HEK293 (cell line): ENCODE results near the gene APCDD1L.

Experiments used
- MZF1 ChIP-seq: fragments of 450-650 bp; formaldehyde crosslinking; IDR thresholded peaks from 2 replicates; pipeline ENCODE4 v1.5.1; 2017; ENCODE audit warnings: missing biosample characterization, missing genetic modification characterization, borderline replicate concordance
- ZNF169 ChIP-seq: fragments of 450-650 bp; formaldehyde crosslinking; IDR thresholded peaks from 2 replicates; pipeline ENCODE4 v1.5.1; 2016; ENCODE audit warnings: missing biosample characterization, missing genetic modification characterization
- ZNF274 ChIP-seq, 2 experiments: fragments of 200-500 bp in 1 of 2; fragments of 450-650 bp in 1 of 2; sonication (Bioruptor generic) in 1 of 2; formaldehyde crosslinking in 1 of 2; IDR thresholded peaks; 2 replicates each; pipeline versions ENCODE4 v1.5.1 to v1.6.1; 2014 to 2016; ENCODE audit warnings: borderline replicate concordance in 1 of 2, inconsistent platforms in 1 of 2, low read length in 1 of 2, missing biosample characterization in 1 of 2, missing genetic modification characterization in 1 of 2
- TF ChIP-seq, protein P1 (sequence below): fragments of 450-650 bp; formaldehyde crosslinking; conservative IDR thresholded peaks from 2 replicates; pipeline ENCODE4 v1.5.1; 2016; ENCODE audit warnings: low read depth, missing biosample characterization, missing genetic modification characterization
- TF ChIP-seq, protein P2 (sequence below): fragments of 450-650 bp; formaldehyde crosslinking; IDR thresholded peaks from 2 replicates; pipeline ENCODE4 v1.5.1; 2016; ENCODE audit warnings: missing biosample characterization, missing genetic modification characterization

DNA sequence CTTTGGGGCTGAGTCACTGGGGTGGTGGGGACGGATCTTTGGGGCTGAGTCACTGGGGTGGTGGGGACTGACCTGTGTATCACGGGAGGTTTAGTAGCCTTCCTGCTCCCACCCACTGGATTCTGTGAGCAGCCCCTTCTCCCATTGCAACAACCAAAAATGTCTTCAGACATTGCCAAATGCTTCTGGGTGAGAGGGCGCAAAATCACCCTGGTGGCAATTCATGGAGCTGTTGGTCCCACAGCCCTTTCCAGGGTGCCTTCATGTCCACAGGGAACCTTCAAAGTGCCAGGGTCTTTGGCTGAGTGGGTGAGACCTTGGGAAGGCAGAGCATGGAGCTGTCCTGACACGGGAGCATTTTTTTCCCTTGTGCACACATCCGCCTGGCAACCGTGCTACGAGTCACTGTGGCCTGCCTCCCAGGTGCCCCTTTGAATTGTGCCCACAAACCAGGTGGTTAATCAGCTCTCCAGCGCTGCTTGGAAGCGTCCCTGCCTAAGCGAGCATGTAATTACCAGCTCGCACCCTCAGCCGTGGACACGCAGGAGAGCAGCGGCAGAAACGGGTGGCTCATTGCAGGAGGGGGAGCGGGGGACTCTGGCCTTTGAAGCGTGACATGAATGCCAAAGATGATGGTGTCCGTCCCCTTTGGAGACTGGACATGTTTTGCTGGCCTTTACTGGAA is 27.4 kb upstream of the APCDD1L start:
- no peak for TF ChIP-seq MZF1 (tag by site-specific recombination)
- TF ChIP-seq, protein P1, sequence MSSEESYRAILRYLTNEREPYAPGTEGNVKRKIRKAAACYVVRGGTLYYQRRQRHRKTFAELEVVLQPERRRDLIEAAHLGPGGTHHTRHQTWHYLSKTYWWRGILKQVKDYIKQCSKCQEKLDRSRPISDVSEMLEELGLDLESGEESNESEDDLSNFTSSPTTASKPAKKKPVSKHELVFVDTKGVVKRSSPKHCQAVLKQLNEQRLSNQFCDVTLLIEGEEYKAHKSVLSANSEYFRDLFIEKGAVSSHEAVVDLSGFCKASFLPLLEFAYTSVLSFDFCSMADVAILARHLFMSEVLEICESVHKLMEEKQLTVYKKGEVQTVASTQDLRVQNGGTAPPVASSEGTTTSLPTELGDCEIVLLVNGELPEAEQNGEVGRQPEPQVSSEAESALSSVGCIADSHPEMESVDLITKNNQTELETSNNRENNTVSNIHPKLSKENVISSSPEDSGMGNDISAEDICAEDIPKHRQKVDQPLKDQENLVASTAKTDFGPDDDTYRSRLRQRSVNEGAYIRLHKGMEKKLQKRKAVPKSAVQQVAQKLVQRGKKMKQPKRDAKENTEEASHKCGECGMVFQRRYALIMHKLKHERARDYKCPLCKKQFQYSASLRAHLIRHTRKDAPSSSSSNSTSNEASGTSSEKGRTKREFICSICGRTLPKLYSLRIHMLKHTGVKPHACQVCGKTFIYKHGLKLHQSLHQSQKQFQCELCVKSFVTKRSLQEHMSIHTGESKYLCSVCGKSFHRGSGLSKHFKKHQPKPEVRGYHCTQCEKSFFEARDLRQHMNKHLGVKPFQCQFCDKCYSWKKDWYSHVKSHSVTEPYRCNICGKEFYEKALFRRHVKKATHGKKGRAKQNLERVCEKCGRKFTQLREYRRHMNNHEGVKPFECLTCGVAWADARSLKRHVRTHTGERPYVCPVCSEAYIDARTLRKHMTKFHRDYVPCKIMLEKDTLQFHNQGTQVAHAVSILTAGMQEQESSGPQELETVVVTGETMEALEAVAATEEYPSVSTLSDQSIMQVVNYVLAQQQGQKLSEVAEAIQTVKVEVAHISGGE (tag by site-specific recombination), result no peak
- TF ChIP-seq, protein P2, sequence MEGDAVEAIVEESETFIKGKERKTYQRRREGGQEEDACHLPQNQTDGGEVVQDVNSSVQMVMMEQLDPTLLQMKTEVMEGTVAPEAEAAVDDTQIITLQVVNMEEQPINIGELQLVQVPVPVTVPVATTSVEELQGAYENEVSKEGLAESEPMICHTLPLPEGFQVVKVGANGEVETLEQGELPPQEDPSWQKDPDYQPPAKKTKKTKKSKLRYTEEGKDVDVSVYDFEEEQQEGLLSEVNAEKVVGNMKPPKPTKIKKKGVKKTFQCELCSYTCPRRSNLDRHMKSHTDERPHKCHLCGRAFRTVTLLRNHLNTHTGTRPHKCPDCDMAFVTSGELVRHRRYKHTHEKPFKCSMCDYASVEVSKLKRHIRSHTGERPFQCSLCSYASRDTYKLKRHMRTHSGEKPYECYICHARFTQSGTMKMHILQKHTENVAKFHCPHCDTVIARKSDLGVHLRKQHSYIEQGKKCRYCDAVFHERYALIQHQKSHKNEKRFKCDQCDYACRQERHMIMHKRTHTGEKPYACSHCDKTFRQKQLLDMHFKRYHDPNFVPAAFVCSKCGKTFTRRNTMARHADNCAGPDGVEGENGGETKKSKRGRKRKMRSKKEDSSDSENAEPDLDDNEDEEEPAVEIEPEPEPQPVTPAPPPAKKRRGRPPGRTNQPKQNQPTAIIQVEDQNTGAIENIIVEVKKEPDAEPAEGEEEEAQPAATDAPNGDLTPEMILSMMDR, result no peak
- no peak for TF ChIP-seq ZNF169 (tag by site-specific recombination)
- TF ChIP-seq ZNF274 (IDR thresholded peaks at IDR 0.05; ENCODE audit: low read length), result no peak
- no peak for TF ChIP-seq ZNF274 (tag by site-specific recombination; IDR thresholded peaks at IDR 0.05; ENCODE audit: borderline replicate concordance)
